ENCODE measurements around the gene CCNH.
A peak's percentile ranks its signal among the peaks of the same experiment; 100 is the strongest.

Gene CCNH

GRCh38 chr5:87430863-87431457, 18.2 kb upstream of the CCNH start:
- Histone ChIP-seq H3K36me3 (ENCODE audit: control insufficient read depth, insufficient read depth, low read length, severe bottlenecking) (no peaks in the 10 kb centered on the region), H3K9me3 (ENCODE audit: control insufficient read depth, low read length) (no peaks in the 10 kb centered on the region), H3K4me1 (ENCODE audit: control insufficient read depth, insufficient read depth, low read length) (no peaks in the 10 kb centered on the region), H3K9ac (ENCODE audit: low read length) (no peak overlapping the region), H3K4me3 (ENCODE audit: low read length) (no peak overlapping the region), H3K27me3 (replicated peaks; ENCODE audit: control insufficient read depth, insufficient read depth, low read length) (no peaks in the 10 kb centered on the region)
- DNase-seq (ENCODE audit: low read depth) = no peak

- H3K9me3 ChIP-seq (ENCODE audit: control insufficient read depth, low read length) = no peaks in the 10 kb centered on the region
- peaks cover 6% of the 10 kb centered on the region for H3K4me1 ChIP-seq (ENCODE audit: control insufficient read depth, insufficient read depth, low read length)
- DNase-seq (ENCODE audit: low read depth) = no peak
- H3K4me3 ChIP-seq (ENCODE audit: low read length) = no peak overlapping the region
- no peaks in the 10 kb centered on the region for H3K36me3 ChIP-seq (ENCODE audit: control insufficient read depth, insufficient read depth, low read length, severe bottlenecking)
- no peaks in the 10 kb centered on the region for H3K27me3 ChIP-seq (replicated peaks; ENCODE audit: control insufficient read depth, insufficient read depth, low read length)
- H3K9ac ChIP-seq (ENCODE audit: low read length) = no peak overlapping the region
These were observed 11.0 kb upstream of the CCNH start for GRCh38 chr5:87423755-87424154.

GRCh38 chr5:87421307-87421706, 8.6 kb upstream of the CCNH start:
- Histone ChIP-seq H3K27me3 (replicated peaks; ENCODE audit: control insufficient read depth, insufficient read depth, low read length) (no peaks in the 10 kb centered on the region), H3K4me1 (ENCODE audit: control insufficient read depth, insufficient read depth, low read length) (peaks cover 6% of the 10 kb centered on the region), H3K9me3 (ENCODE audit: control insufficient read depth, low read length) (no peaks in the 10 kb centered on the region), H3K36me3 (ENCODE audit: control insufficient read depth, insufficient read depth, low read length, severe bottlenecking) (no peaks in the 10 kb centered on the region), H3K9ac (ENCODE audit: low read length) (no peak overlapping the region), H3K4me3 (ENCODE audit: low read length) (no peak overlapping the region)
- DNase-seq (ENCODE audit: low read depth) = no peak

GRCh38 chr5:87418506-87418905, 5.8 kb upstream of the CCNH start:
- Histone ChIP-seq H3K27me3 (replicated peaks; ENCODE audit: control insufficient read depth, insufficient read depth, low read length) (no peaks in the 10 kb centered on the region), H3K4me1 (ENCODE audit: control insufficient read depth, insufficient read depth, low read length) (peaks cover 1% of the 10 kb centered on the region), H3K36me3 (ENCODE audit: control insufficient read depth, insufficient read depth, low read length, severe bottlenecking) (no peaks in the 10 kb centered on the region), H3K4me3 (ENCODE audit: low read length) (no peak overlapping the region), H3K9ac (ENCODE audit: low read length) (no peak overlapping the region), H3K9me3 (ENCODE audit: control insufficient read depth, low read length) (no peaks in the 10 kb centered on the region)
- no peak for DNase-seq (ENCODE audit: low read depth)

- Histone ChIP-seq H3K9me3 (ENCODE audit: control insufficient read depth, low read length) (no peaks in the 10 kb centered on the region), H3K4me1 (ENCODE audit: control insufficient read depth, insufficient read depth, low read length) (peaks cover 35% of the 10 kb centered on the region), H3K36me3 (ENCODE audit: control insufficient read depth, insufficient read depth, low read length, severe bottlenecking) (peaks cover 20% of the 10 kb centered on the region), H3K4me3 (ENCODE audit: low read length) (peak overlapping the region; percentile 98), H3K9ac (ENCODE audit: low read length) (peak overlapping the region; percentile 97), H3K27me3 (replicated peaks; ENCODE audit: control insufficient read depth, insufficient read depth, low read length) (no peaks in the 10 kb centered on the region)
- DNase-seq (ENCODE audit: low read depth) = peak; percentile 52
These were observed 564 bp upstream of the CCNH start for GRCh38 chr5:87413343-87413645.

- Histone ChIP-seq H3K4me3 (ENCODE audit: low read length) (peak overlapping the region; percentile 98), H3K4me1 (ENCODE audit: control insufficient read depth, insufficient read depth, low read length) (peaks cover 36% of the 10 kb centered on the region), H3K9me3 (ENCODE audit: control insufficient read depth, low read length) (no peaks in the 10 kb centered on the region), H3K36me3 (ENCODE audit: control insufficient read depth, insufficient read depth, low read length, severe bottlenecking) (peaks cover 32% of the 10 kb centered on the region), H3K27me3 (replicated peaks; ENCODE audit: control insufficient read depth, insufficient read depth, low read length) (no peaks in the 10 kb centered on the region), H3K9ac (ENCODE audit: low read length) (peak overlapping the region; percentile 97)
- peak; percentile 59 for DNase-seq (ENCODE audit: low read depth)
These were observed 629 bp downstream of the CCNH start for GRCh38 chr5:87411973-87412629.

- no peaks in the 10 kb centered on the region for H3K27me3 ChIP-seq (replicated peaks; ENCODE audit: control insufficient read depth, insufficient read depth, low read length)
- H3K4me1 ChIP-seq (ENCODE audit: control insufficient read depth, insufficient read depth, low read length) = peaks cover 36% of the 10 kb centered on the region
- peak overlapping the region; percentile 98 for H3K4me3 ChIP-seq (ENCODE audit: low read length)
- DNase-seq (ENCODE audit: low read depth) = peak; percentile 14
- H3K9me3 ChIP-seq (ENCODE audit: control insufficient read depth, low read length) = no peaks in the 10 kb centered on the region
- H3K9ac ChIP-seq (ENCODE audit: low read length) = peak overlapping the region; percentile 97
- peaks cover 37% of the 10 kb centered on the region for H3K36me3 ChIP-seq (ENCODE audit: control insufficient read depth, insufficient read depth, low read length, severe bottlenecking)
These were observed 1.2 kb downstream of the CCNH start for GRCh38 chr5:87411586-87411972.

- H3K9ac ChIP-seq (ENCODE audit: low read length) = peak overlapping the region; percentile 97
- no peaks in the 10 kb centered on the region for H3K27me3 ChIP-seq (replicated peaks; ENCODE audit: control insufficient read depth, insufficient read depth, low read length)
- peaks cover 43% of the 10 kb centered on the region for H3K36me3 ChIP-seq (ENCODE audit: control insufficient read depth, insufficient read depth, low read length, severe bottlenecking)
- H3K4me1 ChIP-seq (ENCODE audit: control insufficient read depth, insufficient read depth, low read length) = peaks cover 42% of the 10 kb centered on the region
- H3K4me3 ChIP-seq (ENCODE audit: low read length) = peak overlapping the region; percentile 98
- H3K9me3 ChIP-seq (ENCODE audit: control insufficient read depth, low read length) = no peaks in the 10 kb centered on the region
- peak; percentile 78 for DNase-seq (ENCODE audit: low read depth)
These were observed 1.8 kb downstream of the CCNH start for GRCh38 chr5:87410931-87411330.

GRCh38 chr5:87408204-87408603, 4.5 kb downstream of the CCNH start:
- H3K9me3 ChIP-seq (ENCODE audit: control insufficient read depth, low read length) = no peaks in the 10 kb centered on the region
- no peak overlapping the region for H3K9ac ChIP-seq (ENCODE audit: low read length)
- no peak for DNase-seq (ENCODE audit: low read depth)
- peaks cover 55% of the 10 kb centered on the region for H3K4me1 ChIP-seq (ENCODE audit: control insufficient read depth, insufficient read depth, low read length)
- H3K27me3 ChIP-seq (replicated peaks; ENCODE audit: control insufficient read depth, insufficient read depth, low read length) = no peaks in the 10 kb centered on the region
- H3K36me3 ChIP-seq (ENCODE audit: control insufficient read depth, insufficient read depth, low read length, severe bottlenecking) = peaks cover 71% of the 10 kb centered on the region
- no peak overlapping the region for H3K4me3 ChIP-seq (ENCODE audit: low read length)

GRCh38 chr5:87405472-87406155, 7.1 kb downstream of the CCNH start:
- Histone ChIP-seq H3K27me3 (replicated peaks; ENCODE audit: control insufficient read depth, insufficient read depth, low read length) (no peaks in the 10 kb centered on the region), H3K4me1 (ENCODE audit: control insufficient read depth, insufficient read depth, low read length) (peaks cover 61% of the 10 kb centered on the region), H3K36me3 (ENCODE audit: control insufficient read depth, insufficient read depth, low read length, severe bottlenecking) (peaks cover 92% of the 10 kb centered on the region), H3K9ac (ENCODE audit: low read length) (no peak overlapping the region), H3K9me3 (ENCODE audit: control insufficient read depth, low read length) (no peaks in the 10 kb centered on the region), H3K4me3 (ENCODE audit: low read length) (no peak overlapping the region)
- no peak for DNase-seq (ENCODE audit: low read depth)

GRCh38 chr5:87404359-87404758, 8.4 kb downstream of the CCNH start:
- Histone ChIP-seq H3K9ac (ENCODE audit: low read length) (no peak overlapping the region), H3K36me3 (ENCODE audit: control insufficient read depth, insufficient read depth, low read length, severe bottlenecking) (peaks cover 95% of the 10 kb centered on the region), H3K4me1 (ENCODE audit: control insufficient read depth, insufficient read depth, low read length) (peaks cover 58% of the 10 kb centered on the region), H3K9me3 (ENCODE audit: control insufficient read depth, low read length) (no peaks in the 10 kb centered on the region), H3K27me3 (replicated peaks; ENCODE audit: control insufficient read depth, insufficient read depth, low read length) (no peaks in the 10 kb centered on the region), H3K4me3 (ENCODE audit: low read length) (no peak overlapping the region)
- no peak for DNase-seq (ENCODE audit: low read depth)

Measured in adipocyte (in vitro differentiated cells).